Esophagus muscularis mucosa (tissue), 4 donors: ENCODE results near the gene MARK2. TPM values are rescaled to one million over a fixed set of nuclear protein-coding genes. Genes with fewer than 3 reads are reported as not detected.
A peak's percentile ranks its signal among the peaks of the same experiment; 100 is the strongest.
"Not testable (repeated sequence)": the region's sequence is repeated elsewhere in the genome, so short reads cannot be mapped to it uniquely, and the experiment has no call there.

Experiments
- DNase-seq: peaks from one replicate; pipeline ENCODE4 v3.0.0-alpha.2; 2017; ENCODE audit errors: extremely low spot score
- H3K27ac ChIP-seq, 4 donors: fragments of 200-600 bp; sonication (generic); replicated peaks in 1 of 4; 1 replicate in 3 of 4; 2 replicates in 1 of 4; pipeline ENCODE4 v1.5.1; 2016 to 2019; ENCODE audit warnings: mild to moderate bottlenecking in 1 of 4
- H3K27me3 ChIP-seq, 4 donors: fragments of 200-600 bp; sonication (generic); one replicate each; pipeline versions ENCODE4 v1.5.1 to v1.6.0; 2016 to 2019
- H3K36me3 ChIP-seq, 4 donors: fragments of 200-600 bp; sonication (generic); one replicate each; pipeline ENCODE4 v1.5.1; 2016 to 2019
- H3K4me1 ChIP-seq, 4 donors: fragments of 200-600 bp; sonication (generic); one replicate each; pipeline ENCODE4 v1.5.1; 2016 to 2019
- H3K4me3 ChIP-seq, 4 donors: fragments of 200-600 bp; sonication (generic); 1 replicate in 2 of 4; 2 replicates in 2 of 4; pipeline ENCODE4 v1.5.1; 2016 to 2019; ENCODE audit warnings: mild to moderate bottlenecking in 4 of 4, moderate library complexity in 1 of 4
- H3K9me3 ChIP-seq, 4 donors: fragments of 200-600 bp; sonication (generic); 1 replicate in 3 of 4; 2 replicates in 1 of 4; pipeline ENCODE4 v1.5.1; 2016 to 2019
- EP300 ChIP-seq: sonication (generic); formaldehyde crosslinking; IDR thresholded peaks from one replicate; pipeline ENCODE4 v1.6.1; 2017; ENCODE audit warnings: antibody characterized with exemption
- POLR2A ChIP-seq: fragments of 450-650 bp; IDR thresholded peaks from one replicate; pipeline ENCODE4 v1.6.1; 2017; ENCODE audit warnings: antibody characterized with exemption, moderate library complexity, mild to moderate bottlenecking, low read depth
- POLR2AphosphoS5 ChIP-seq, 2 donors: sonication (generic); formaldehyde crosslinking; IDR thresholded peaks; one replicate each; pipeline ENCODE4 v1.6.1; 2017; ENCODE audit warnings: antibody characterized with exemption in 2 of 2
- WGBS: methylation state at CpG from one replicate; pipeline ENCODE4 v1.1.5; 2018; 5-methylcytosine and 5-hydroxymethylcytosine counted together
- intact Hi-C: fragments of 100-400 bp; cut with DNase I; formaldehyde crosslinking; loops from one replicate; pipeline ENCODE4 v1.15.1; 2023
- total RNA-seq, 4 donors: library from RNA; depleted of rRNA; stranded (reverse); fragments of >200 nt; gene quantifications; one replicate each; pipeline versions ENCODE4 v1.1.0 to v1.2.1, GENCODE V29; 2016
- TF ChIP-seq, protein P1 (sequence below), 3 experiments: fragments of 200-600 bp in 2 of 3; fragments of 450-650 bp in 1 of 3; sonication (generic) in 2 of 3; IDR thresholded peaks; one replicate each; pipeline ENCODE4 v1.5.1; 2017 to 2019; ENCODE audit warnings: antibody characterized with exemption in 3 of 3, mild to moderate bottlenecking in 2 of 3, moderate library complexity in 1 of 3

Gene MARK2
- total RNA-seq, 4 donors from 2014 or later, result 21.5 to 38.1 (median 30.6) TPM

- TF ChIP-seq EP300 (no peak), POLR2A (no peak)
- TF ChIP-seq, protein P1, sequence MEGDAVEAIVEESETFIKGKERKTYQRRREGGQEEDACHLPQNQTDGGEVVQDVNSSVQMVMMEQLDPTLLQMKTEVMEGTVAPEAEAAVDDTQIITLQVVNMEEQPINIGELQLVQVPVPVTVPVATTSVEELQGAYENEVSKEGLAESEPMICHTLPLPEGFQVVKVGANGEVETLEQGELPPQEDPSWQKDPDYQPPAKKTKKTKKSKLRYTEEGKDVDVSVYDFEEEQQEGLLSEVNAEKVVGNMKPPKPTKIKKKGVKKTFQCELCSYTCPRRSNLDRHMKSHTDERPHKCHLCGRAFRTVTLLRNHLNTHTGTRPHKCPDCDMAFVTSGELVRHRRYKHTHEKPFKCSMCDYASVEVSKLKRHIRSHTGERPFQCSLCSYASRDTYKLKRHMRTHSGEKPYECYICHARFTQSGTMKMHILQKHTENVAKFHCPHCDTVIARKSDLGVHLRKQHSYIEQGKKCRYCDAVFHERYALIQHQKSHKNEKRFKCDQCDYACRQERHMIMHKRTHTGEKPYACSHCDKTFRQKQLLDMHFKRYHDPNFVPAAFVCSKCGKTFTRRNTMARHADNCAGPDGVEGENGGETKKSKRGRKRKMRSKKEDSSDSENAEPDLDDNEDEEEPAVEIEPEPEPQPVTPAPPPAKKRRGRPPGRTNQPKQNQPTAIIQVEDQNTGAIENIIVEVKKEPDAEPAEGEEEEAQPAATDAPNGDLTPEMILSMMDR (IDR thresholded peaks at IDR 0.05), result no peak
- no peak overlapping the region for H3K27ac ChIP-seq
- no peak for DNase-seq
- intact Hi-C loops, result no loop called here
- no peaks in the 10 kb centered on the region for H3K36me3 ChIP-seq
- H3K9me3 ChIP-seq, result no peaks in the 10 kb centered on the region
- H3K4me3 ChIP-seq, result no peak overlapping the region
- no peaks in the 10 kb centered on the region for H3K27me3 ChIP-seq
- 89% methylated on average over 5 of the region's 5 CpGs for WGBS
- H3K4me1 ChIP-seq, result no peaks in the 10 kb centered on the region
Measured at GRCh38 chr11:63800921-63801320, 38.0 kb upstream of the MARK2 start.

DNA sequence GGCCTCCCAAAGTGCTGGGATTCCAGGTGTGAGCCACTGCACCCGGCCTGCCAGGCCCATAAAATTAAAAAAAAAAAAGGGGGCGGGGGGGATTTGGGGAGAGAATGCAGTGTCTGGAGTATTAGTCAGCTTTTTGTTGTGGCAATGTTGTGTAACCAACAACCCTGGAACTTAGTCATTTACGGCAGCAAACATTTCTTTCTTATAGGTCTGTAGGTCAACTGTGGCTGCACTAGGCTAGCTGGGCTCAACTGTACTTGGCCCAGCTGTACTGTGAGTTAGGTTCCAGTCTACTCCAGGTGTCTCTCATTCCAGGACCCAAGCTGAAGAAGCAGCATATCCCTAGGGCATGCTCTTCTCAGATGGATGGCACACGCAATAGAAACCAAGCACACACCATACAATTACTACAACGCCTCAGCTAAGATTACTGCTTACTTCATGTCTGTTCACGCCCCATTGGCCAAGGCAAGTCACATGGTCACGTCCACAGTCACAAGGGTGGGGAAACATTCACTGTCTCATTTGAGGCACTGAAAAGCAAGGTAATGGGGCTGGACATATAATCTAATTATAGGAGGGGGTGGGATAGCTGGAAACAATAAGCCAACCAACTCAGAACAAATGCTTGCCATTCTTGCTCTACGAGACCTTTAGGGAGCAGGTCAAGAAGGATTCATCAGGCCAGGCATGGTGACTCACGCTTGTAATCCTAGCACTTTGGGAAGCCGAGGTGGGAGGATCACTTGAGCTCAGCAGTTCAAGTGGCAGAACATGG lies 36.1 kb upstream of the MARK2 start:
- Histone ChIP-seq H3K9me3 (no peaks in the 10 kb centered on the region), H3K27me3 (no peaks in the 10 kb centered on the region), H3K27ac (no peak overlapping the region), H3K4me3 (no peak overlapping the region), H3K36me3 (no peaks in the 10 kb centered on the region), H3K4me1 (no peaks in the 10 kb centered on the region)
- intact Hi-C loops, result no loop called here
- WGBS, result 92% methylated on average over 10 of the region's 10 CpGs
- TF ChIP-seq POLR2AphosphoS5 (IDR thresholded peaks at IDR 0.05) (no peak), POLR2A (no peak), EP300 (no peak)
- TF ChIP-seq, protein P1 (IDR thresholded peaks at IDR 0.05), result no peak
- DNase-seq, result no peak

GRCh38 chr11:63804259-63804658 lies 34.7 kb upstream of the MARK2 start:
- no peaks in the 10 kb centered on the region for H3K9me3 ChIP-seq
- no peak for DNase-seq
- intact Hi-C loops, result no loop called here
- H3K27ac ChIP-seq, result no peak overlapping the region
- H3K4me1 ChIP-seq, result no peaks in the 10 kb centered on the region
- H3K27me3 ChIP-seq, result no peaks in the 10 kb centered on the region
- no peak overlapping the region for H3K4me3 ChIP-seq
- no peaks in the 10 kb centered on the region for H3K36me3 ChIP-seq
- TF ChIP-seq POLR2AphosphoS5 (IDR thresholded peaks at IDR 0.05) (no peak), EP300 (no peak), POLR2A (no peak)
- TF ChIP-seq, protein P1 (IDR thresholded peaks at IDR 0.05), result no peak
- 81% methylated on average over 6 of the region's 6 CpGs for WGBS

DNA sequence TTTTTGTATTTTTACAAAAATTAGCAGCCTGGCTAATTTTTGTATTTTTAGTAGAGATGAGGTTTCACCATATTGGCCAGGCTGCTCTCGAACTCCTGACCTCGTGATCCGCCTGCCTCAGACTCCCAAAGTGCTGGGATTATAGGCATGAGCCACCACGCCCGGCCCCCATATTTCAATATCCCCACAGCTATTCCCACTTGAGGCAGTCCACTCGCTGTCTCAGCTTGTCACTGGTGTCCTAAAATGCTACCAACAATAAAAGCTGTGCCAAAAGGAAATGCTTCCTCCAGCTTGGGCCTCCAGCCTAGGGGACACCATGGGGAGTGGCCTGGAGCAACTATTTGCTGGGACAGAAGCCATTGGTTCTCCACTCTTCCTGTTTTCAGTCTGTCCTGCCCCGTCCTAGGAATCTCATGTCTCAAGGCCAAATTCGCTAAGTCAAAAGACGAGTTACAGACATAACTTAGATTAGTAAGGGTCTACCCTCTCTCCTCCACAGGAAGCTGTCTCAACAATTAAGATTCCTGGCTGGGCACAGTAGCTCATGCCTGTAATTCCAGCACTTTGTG lies 33.0 kb upstream of the MARK2 start:
- no peak for DNase-seq
- intact Hi-C loops, result no loop called here
- Histone ChIP-seq H3K4me1 (no peaks in the 10 kb centered on the region), H3K27me3 (no peaks in the 10 kb centered on the region), H3K4me3 (no peak overlapping the region), H3K27ac (peak overlapping the region in 1 of 4 donors; percentile 27), H3K36me3 (no peaks in the 10 kb centered on the region), H3K9me3 (no peaks in the 10 kb centered on the region)
- TF ChIP-seq EP300 (no peak), POLR2AphosphoS5 (IDR thresholded peaks at IDR 0.05) (no peak), POLR2A (no peak)
- TF ChIP-seq, protein P1 (IDR thresholded peaks at IDR 0.05), result no peak
- 78% methylated on average over 9 of the region's 9 CpGs for WGBS

DNA sequence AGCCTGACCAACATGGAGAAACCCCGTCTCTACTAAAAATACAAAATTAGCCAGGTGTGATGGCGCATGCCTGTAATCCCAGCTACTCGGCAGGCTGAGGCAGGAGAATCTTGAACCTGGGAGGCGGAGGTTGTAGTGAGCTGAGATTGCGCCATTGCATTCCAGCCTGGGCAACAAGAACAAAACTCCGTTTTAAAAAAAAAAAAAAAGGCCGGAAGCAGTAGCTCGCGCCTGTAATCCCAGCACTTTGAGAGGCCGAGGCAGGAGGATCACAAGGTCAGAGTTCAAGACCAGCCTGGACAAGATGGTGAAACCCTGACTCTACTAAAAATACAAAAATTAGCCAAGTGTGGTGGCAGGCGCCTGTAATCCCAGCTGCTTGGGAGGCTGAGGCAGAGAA lies 28.5 kb upstream of the MARK2 start:
- DNase-seq, H3K36me3 ChIP-seq, H3K9me3 ChIP-seq, intact Hi-C loops, H3K4me3 ChIP-seq, H3K27ac ChIP-seq, H3K27me3 ChIP-seq: not testable (repeated sequence)
- WGBS, result 97% methylated on average over 11 of the region's 11 CpGs
- H3K4me1 ChIP-seq, result peaks cover 17 to 33% (median 25%) of the 10 kb centered on the region in 4 donors
